Activated CD8-positive, alpha-beta memory T cell treated with anti-CD3 and anti-CD28 coated beads, Interleukin-2, amount 50 U/mL, for 1 hour (primary cell): Measurements from ENCODE around the gene IRF2.

Source experiments
- DNase-seq: peaks from one replicate; pipeline ENCODE4 v3.0.0-alpha.2; 2020; ENCODE audit errors: extremely low read depth

The IRF2 gene

GRCh38 chr4:184432127-184432922, 42.0 kb downstream of the IRF2 start:
- no peak for DNase-seq

GRCh38 chr4:184430163-184430562, 44.2 kb downstream of the IRF2 start:
- DNase-seq: no peak

GRCh38 chr4:184428787-184429186, 45.6 kb downstream of the IRF2 start:
- DNase-seq: no peak

GRCh38 chr4:184427687-184428086, 46.7 kb downstream of the IRF2 start:
- DNase-seq: no peak

GRCh38 chr4:184427093-184427492, 47.3 kb downstream of the IRF2 start:
- DNase-seq: no peak

GRCh38 chr4:184424993-184425758, 49.2 kb downstream of the IRF2 start:
- DNase-seq: no peak

GRCh38 chr4:184424279-184424678, 50.1 kb downstream of the IRF2 start:
- DNase-seq: no peak

GRCh38 chr4:184423003-184423686, 51.2 kb downstream of the IRF2 start:
- DNase-seq: no peak

- DNase-seq: no peak
These were observed 52.0 kb downstream of the IRF2 start for GRCh38 chr4:184422378-184422777.

GRCh38 chr4:184421533-184422155, 52.7 kb downstream of the IRF2 start:
- no peak for DNase-seq

GRCh38 chr4:184420881-184421416, 53.4 kb downstream of the IRF2 start:
- DNase-seq: no peak

- no peak for DNase-seq
These were observed 53.9 kb downstream of the IRF2 start for GRCh38 chr4:184420402-184420801.

- DNase-seq: no peak
These were observed 54.4 kb downstream of the IRF2 start for GRCh38 chr4:184419976-184420375.

- DNase-seq: no peak
These were observed 56.4 kb downstream of the IRF2 start for GRCh38 chr4:184417802-184418511.

GRCh38 chr4:184416913-184417734, 57.2 kb downstream of the IRF2 start:
- DNase-seq: no peak

GRCh38 chr4:184415071-184415470, 59.3 kb downstream of the IRF2 start:
- DNase-seq: no peak

- no peak for DNase-seq
These were observed 60.9 kb downstream of the IRF2 start for GRCh38 chr4:184413261-184414046.

- no peak for DNase-seq
These were observed 63.6 kb downstream of the IRF2 start for GRCh38 chr4:184410748-184411147.

GRCh38 chr4:184409911-184410692, 64.2 kb downstream of the IRF2 start:
- no peak for DNase-seq
